Stimulated activated memory B cell treated with anti-CD40 and anti-IgM and Interleukin-4, amounts not matched to agents 10 μg/mL and 1 μg/mL and 100 μg/mL, for 72 hours (primary cell): ENCODE data around the gene DIP2B.

Experiments
- ATAC-seq: fragments of 150-1000 bp; cut with Tn5 transposase; 2 replicates; pipeline ENCODE4 v1.10.0; 2021
- H3K27ac Mint-ChIP-seq: one replicate; pipeline ENCODE4 v1.8.0; 2022; ENCODE audit warnings: mild to moderate bottlenecking, mixed read lengths
- H3K27me3 Mint-ChIP-seq: one replicate; pipeline ENCODE4 v1.8.0; 2022; ENCODE audit warnings: mixed read lengths
- H3K36me3 Mint-ChIP-seq: one replicate; pipeline ENCODE4 v1.8.0; 2022; ENCODE audit warnings: mixed read lengths
- H3K4me1 Mint-ChIP-seq: one replicate; pipeline ENCODE4 v1.8.0; 2022; ENCODE audit warnings: mixed read lengths
- H3K4me3 Mint-ChIP-seq: one replicate; pipeline ENCODE4 v1.8.0; 2022; ENCODE audit warnings: mild to moderate bottlenecking, moderate library complexity, mixed read lengths
- H3K9me3 Mint-ChIP-seq: one replicate; pipeline ENCODE4 v1.8.0; 2022; ENCODE audit warnings: mixed read lengths

DIP2B gene

GRCh38 chr12:50699154-50699553, 194.4 kb downstream of the DIP2B start:
- no peaks in the 10 kb centered on the region for H3K9me3 Mint-ChIP-seq
- no peaks in the 10 kb centered on the region for H3K27me3 Mint-ChIP-seq
- peaks cover 50% of the 10 kb centered on the region for H3K36me3 Mint-ChIP-seq
- no peak overlapping the region for H3K27ac Mint-ChIP-seq
- no peaks in the 10 kb centered on the region for H3K4me1 Mint-ChIP-seq
- ATAC-seq: no peak
- no peak overlapping the region for H3K4me3 Mint-ChIP-seq

GRCh38 chr12:50699940-50700339, 195.2 kb downstream of the DIP2B start:
- H3K4me1 Mint-ChIP-seq: no peaks in the 10 kb centered on the region
- no peaks in the 10 kb centered on the region for H3K27me3 Mint-ChIP-seq
- H3K27ac Mint-ChIP-seq: no peak overlapping the region
- ATAC-seq: no peak
- peaks cover 58% of the 10 kb centered on the region for H3K36me3 Mint-ChIP-seq
- no peaks in the 10 kb centered on the region for H3K9me3 Mint-ChIP-seq
- H3K4me3 Mint-ChIP-seq: no peak overlapping the region

GRCh38 chr12:50706606-50707005, 201.8 kb downstream of the DIP2B start:
- H3K9me3 Mint-ChIP-seq: no peaks in the 10 kb centered on the region
- H3K36me3 Mint-ChIP-seq: peaks cover 65% of the 10 kb centered on the region
- H3K4me3 Mint-ChIP-seq: no peak overlapping the region
- no peak for ATAC-seq
- no peak overlapping the region for H3K27ac Mint-ChIP-seq
- H3K27me3 Mint-ChIP-seq: no peaks in the 10 kb centered on the region
- H3K4me1 Mint-ChIP-seq: no peaks in the 10 kb centered on the region

- Mint-ChIP-seq H3K27ac (peak overlapping the region; percentile 3), H3K4me1 (no peaks in the 10 kb centered on the region), H3K4me3 (no peak overlapping the region), H3K9me3 (no peaks in the 10 kb centered on the region), H3K27me3 (no peaks in the 10 kb centered on the region), H3K36me3 (peaks cover 68% of the 10 kb centered on the region)
- ATAC-seq: no peak
These were observed 202.6 kb downstream of the DIP2B start for GRCh38 chr12:50707396-50707795.

- ATAC-seq: no peak
- Mint-ChIP-seq H3K4me3 (no peak overlapping the region), H3K27me3 (no peaks in the 10 kb centered on the region), H3K4me1 (no peaks in the 10 kb centered on the region), H3K36me3 (peaks cover 68% of the 10 kb centered on the region), H3K27ac (no peak overlapping the region), H3K9me3 (no peaks in the 10 kb centered on the region)
These were observed 203.8 kb downstream of the DIP2B start for GRCh38 chr12:50708631-50709030.

GRCh38 chr12:50711121-50711520, 206.3 kb downstream of the DIP2B start:
- no peak overlapping the region for H3K4me3 Mint-ChIP-seq
- no peaks in the 10 kb centered on the region for H3K4me1 Mint-ChIP-seq
- no peaks in the 10 kb centered on the region for H3K27me3 Mint-ChIP-seq
- H3K36me3 Mint-ChIP-seq: peaks cover 54% of the 10 kb centered on the region
- ATAC-seq: no peak
- no peak overlapping the region for H3K27ac Mint-ChIP-seq
- H3K9me3 Mint-ChIP-seq: no peaks in the 10 kb centered on the region

GRCh38 chr12:50715174-50715573, 210.4 kb downstream of the DIP2B start:
- ATAC-seq: no peak
- no peak overlapping the region for H3K4me3 Mint-ChIP-seq
- H3K4me1 Mint-ChIP-seq: no peaks in the 10 kb centered on the region
- H3K27ac Mint-ChIP-seq: peak overlapping the region; percentile 17
- no peaks in the 10 kb centered on the region for H3K27me3 Mint-ChIP-seq
- H3K9me3 Mint-ChIP-seq: no peaks in the 10 kb centered on the region
- peaks cover 43% of the 10 kb centered on the region for H3K36me3 Mint-ChIP-seq

GRCh38 chr12:50718760-50719159, 214.0 kb downstream of the DIP2B start:
- H3K27me3 Mint-ChIP-seq: no peaks in the 10 kb centered on the region
- ATAC-seq: no peak
- H3K36me3 Mint-ChIP-seq: peaks cover 57% of the 10 kb centered on the region
- H3K9me3 Mint-ChIP-seq: no peaks in the 10 kb centered on the region
- no peak overlapping the region for H3K27ac Mint-ChIP-seq
- H3K4me3 Mint-ChIP-seq: no peak overlapping the region
- peaks cover 11% of the 10 kb centered on the region for H3K4me1 Mint-ChIP-seq

- Mint-ChIP-seq H3K27ac (no peak overlapping the region), H3K4me3 (no peak overlapping the region), H3K9me3 (no peaks in the 10 kb centered on the region), H3K4me1 (peaks cover 11% of the 10 kb centered on the region), H3K27me3 (no peaks in the 10 kb centered on the region), H3K36me3 (peaks cover 62% of the 10 kb centered on the region)
- ATAC-seq: no peak
These were observed 215.3 kb downstream of the DIP2B start for GRCh38 chr12:50720085-50720484.

- H3K9me3 Mint-ChIP-seq: no peaks in the 10 kb centered on the region
- peaks cover 11% of the 10 kb centered on the region for H3K4me1 Mint-ChIP-seq
- no peaks in the 10 kb centered on the region for H3K27me3 Mint-ChIP-seq
- H3K27ac Mint-ChIP-seq: no peak overlapping the region
- ATAC-seq: no peak
- H3K4me3 Mint-ChIP-seq: no peak overlapping the region
- peaks cover 66% of the 10 kb centered on the region for H3K36me3 Mint-ChIP-seq
These were observed 215.7 kb downstream of the DIP2B start for GRCh38 chr12:50720501-50720900.

- ATAC-seq: no peak
- peaks cover 65% of the 10 kb centered on the region for H3K36me3 Mint-ChIP-seq
- H3K9me3 Mint-ChIP-seq: no peaks in the 10 kb centered on the region
- no peak overlapping the region for H3K4me3 Mint-ChIP-seq
- no peaks in the 10 kb centered on the region for H3K27me3 Mint-ChIP-seq
- peak overlapping the region; percentile 72 for H3K27ac Mint-ChIP-seq
- H3K4me1 Mint-ChIP-seq: peaks cover 11% of the 10 kb centered on the region
These were observed 219.1 kb downstream of the DIP2B start for GRCh38 chr12:50723865-50724264.

- Mint-ChIP-seq H3K9me3 (no peaks in the 10 kb centered on the region), H3K27ac (no peak overlapping the region), H3K4me1 (peaks cover 11% of the 10 kb centered on the region), H3K27me3 (no peaks in the 10 kb centered on the region), H3K4me3 (no peak overlapping the region), H3K36me3 (peaks cover 73% of the 10 kb centered on the region)
- no peak for ATAC-seq
These were observed 220.5 kb downstream of the DIP2B start for GRCh38 chr12:50725011-50725942.

- no peak overlapping the region for H3K27ac Mint-ChIP-seq
- peaks cover 8% of the 10 kb centered on the region for H3K4me1 Mint-ChIP-seq
- H3K27me3 Mint-ChIP-seq: no peaks in the 10 kb centered on the region
- H3K4me3 Mint-ChIP-seq: no peak overlapping the region
- no peaks in the 10 kb centered on the region for H3K9me3 Mint-ChIP-seq
- peaks cover 78% of the 10 kb centered on the region for H3K36me3 Mint-ChIP-seq
- no peak for ATAC-seq
These were observed 222.7 kb downstream of the DIP2B start for GRCh38 chr12:50727466-50727865.

GRCh38 chr12:50728417-50728816, 223.6 kb downstream of the DIP2B start:
- no peaks in the 10 kb centered on the region for H3K27me3 Mint-ChIP-seq
- peaks cover 78% of the 10 kb centered on the region for H3K36me3 Mint-ChIP-seq

GRCh38 chr12:50728841-50729240, 224.1 kb downstream of the DIP2B start:
- Mint-ChIP-seq H3K36me3 (peaks cover 78% of the 10 kb centered on the region), H3K27me3 (no peaks in the 10 kb centered on the region), H3K9me3 (no peaks in the 10 kb centered on the region), H3K4me1 (no peaks in the 10 kb centered on the region), H3K27ac (no peak overlapping the region), H3K4me3 (no peak overlapping the region)
- no peak for ATAC-seq

More at GRCh38 chr12:50728417-50728816, 223.6 kb downstream of the DIP2B start:
- H3K4me1 Mint-ChIP-seq: no peaks in the 10 kb centered on the region
- no peak for ATAC-seq
- no peak overlapping the region for H3K27ac Mint-ChIP-seq
- H3K4me3 Mint-ChIP-seq: no peak overlapping the region
- H3K9me3 Mint-ChIP-seq: no peaks in the 10 kb centered on the region

- Mint-ChIP-seq H3K4me1 (no peaks in the 10 kb centered on the region), H3K4me3 (no peak overlapping the region), H3K27me3 (no peaks in the 10 kb centered on the region), H3K9me3 (no peaks in the 10 kb centered on the region), H3K36me3 (peaks cover 88% of the 10 kb centered on the region), H3K27ac (no peak overlapping the region)
- ATAC-seq: no peak
These were observed 227.8 kb downstream of the DIP2B start for GRCh38 chr12:50732591-50732990.
